CD1c-positive myeloid dendritic cell (primary cell): ENCODE measurements around the gene NXF2.
"Not testable (repeated sequence)": the region's sequence is repeated elsewhere in the genome, so short reads cannot be mapped to it uniquely, and the experiment has no call there.

Experiments
- DNase-seq: peaks from one replicate; pipeline ENCODE4 v3.0.0-alpha.2; 2016; ENCODE audit errors: extremely low spot score

Gene NXF2, protein sequence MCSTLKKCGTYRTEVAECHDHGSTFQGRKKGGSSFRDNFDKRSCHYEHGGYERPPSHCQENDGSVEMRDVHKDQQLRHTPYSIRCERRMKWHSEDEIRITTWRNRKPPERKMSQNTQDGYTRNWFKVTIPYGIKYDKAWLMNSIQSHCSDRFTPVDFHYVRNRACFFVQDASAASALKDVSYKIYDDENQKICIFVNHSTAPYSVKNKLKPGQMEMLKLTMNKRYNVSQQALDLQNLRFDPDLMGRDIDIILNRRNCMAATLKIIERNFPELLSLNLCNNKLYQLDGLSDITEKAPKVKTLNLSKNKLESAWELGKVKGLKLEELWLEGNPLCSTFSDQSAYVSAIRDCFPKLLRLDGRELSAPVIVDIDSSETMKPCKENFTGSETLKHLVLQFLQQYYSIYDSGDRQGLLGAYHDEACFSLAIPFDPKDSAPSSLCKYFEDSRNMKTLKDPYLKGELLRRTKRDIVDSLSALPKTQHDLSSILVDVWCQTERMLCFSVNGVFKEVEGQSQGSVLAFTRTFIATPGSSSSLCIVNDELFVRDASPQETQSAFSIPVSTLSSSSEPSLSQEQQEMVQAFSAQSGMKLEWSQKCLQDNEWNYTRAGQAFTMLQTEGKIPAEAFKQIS

DNA sequence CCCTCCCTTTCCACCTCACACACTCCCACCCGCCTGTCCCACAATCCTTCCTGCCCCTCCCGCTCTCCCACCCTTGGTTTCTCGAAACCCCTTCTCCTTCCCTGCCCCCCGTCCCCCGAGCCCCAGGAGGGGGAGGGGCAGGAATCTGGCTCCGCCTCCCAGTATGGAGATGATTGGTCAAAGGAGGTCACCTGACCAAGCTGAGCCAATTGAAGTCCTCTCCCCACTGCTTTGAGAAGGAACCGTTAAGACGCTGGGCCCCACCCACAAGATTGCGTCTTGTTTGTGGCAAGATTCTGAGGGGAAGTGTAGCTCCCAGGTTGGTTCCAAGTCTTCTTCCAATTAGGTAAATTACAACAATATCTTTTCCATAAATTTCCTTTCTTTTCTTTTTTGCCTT lies at the start of gene NXF2:
Gene NXF2 (plus strand): TSS at position 275 of the 400 bp plus-strand sequence. CDS start 59,912 bp downstream, outside the sequence.
- not testable (repeated sequence) for DNase-seq

DNA sequence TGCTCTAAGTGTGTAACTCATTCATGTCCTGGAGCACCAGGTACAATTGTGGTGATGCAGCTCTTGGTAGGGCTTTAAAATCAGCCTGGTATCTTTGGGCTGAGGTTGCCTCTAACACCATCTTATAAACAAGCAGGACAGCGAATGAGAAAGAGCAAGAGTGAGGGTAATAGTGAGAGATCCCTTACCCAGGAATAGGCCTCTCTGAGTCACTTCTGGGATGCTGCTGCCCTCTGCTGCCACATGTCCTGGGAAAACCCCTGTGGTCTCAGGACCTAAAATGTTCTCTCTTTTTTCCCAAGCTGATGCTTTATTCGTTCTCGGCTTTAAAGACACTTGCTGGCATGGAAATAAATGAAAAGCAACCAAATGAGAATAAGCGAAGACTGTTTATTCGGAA lies 39.0 kb upstream of the NXF2 start:
- DNase-seq, result not testable (repeated sequence)

DNA sequence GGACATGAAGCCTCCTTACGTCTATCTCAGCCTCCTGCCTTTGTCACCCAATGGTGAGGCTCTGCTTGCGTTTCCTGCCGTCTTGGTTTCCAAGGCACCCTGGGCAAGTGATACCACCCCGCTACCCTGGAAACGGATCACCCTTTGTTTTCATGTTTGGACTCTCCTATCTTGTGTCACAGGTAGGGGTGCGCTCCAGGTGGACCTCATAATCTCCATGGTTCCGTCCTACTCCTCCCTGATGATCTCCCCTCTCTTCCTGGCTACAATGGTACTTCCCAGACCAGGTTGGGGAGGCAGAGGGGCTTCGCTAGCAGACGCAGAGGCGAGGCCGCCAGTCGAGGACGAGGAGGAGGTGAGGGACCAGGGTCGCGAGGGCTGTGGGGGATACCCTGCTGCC lies 32.0 kb upstream of the NXF2 start, which contains the start of gene TCP11X1:
Gene TCP11X1 (plus strand): TSS at position 316 of the 400 bp plus-strand sequence.
- not testable (repeated sequence) for DNase-seq

DNA sequence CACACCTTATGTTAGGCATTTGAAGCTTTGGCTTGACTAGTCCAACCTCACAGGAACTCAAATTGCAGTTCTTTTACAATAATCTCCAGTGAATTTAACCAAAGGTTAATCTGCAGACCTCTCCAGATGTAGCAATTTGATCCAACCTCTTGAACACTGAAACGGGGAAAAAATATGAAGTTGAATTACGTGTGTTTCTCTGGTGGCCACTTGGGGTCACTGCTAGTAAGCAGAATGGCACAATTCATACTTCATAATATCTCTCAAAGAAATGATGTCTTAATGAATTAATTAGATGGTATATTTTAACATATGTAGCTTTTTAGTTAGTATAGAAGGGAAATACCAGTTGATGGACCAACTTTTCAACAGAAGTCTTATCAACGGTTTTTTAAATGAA lies 30.5 kb upstream of the NXF2 start:
- not testable (repeated sequence) for DNase-seq

DNA sequence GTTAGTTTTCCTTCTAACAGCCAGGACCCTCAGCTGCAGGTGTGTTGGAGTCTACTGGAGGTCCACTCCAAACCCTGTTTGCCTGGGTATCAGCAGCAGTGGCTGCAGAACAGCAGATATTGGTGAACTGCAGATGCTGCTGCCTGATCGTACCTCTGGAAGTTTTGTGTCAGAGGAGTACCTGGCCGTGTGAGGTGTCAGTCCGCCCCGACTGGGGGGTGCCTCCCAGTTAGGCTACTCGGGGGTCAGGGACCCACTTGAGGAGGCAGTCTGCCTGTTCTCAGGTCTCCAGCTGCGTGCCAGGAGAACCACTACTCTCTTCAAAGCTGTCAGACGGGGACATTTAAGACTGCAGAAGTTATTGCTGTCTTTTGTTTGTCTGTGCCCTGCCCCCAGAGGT lies 11.3 kb upstream of the NXF2 start:
- not testable (repeated sequence) for DNase-seq

DNA sequence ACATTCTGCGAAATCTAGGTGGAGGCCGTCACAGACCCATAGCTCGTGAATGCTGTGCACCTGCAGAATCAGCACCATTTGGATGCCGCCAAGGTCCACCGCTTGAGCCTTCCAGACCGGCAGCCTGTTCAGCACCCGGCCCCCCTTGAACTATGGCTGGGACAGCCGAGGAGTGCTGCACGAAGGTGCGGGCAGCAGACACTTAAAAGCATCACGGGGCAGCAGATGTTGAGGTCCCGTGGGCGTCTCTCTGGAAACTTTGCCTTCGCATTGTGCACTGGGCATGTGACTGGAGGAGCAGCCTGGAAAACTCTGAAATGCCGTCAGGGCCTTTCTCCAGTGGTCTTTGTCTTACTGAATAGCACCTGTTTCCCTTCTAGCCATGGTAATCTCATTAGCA lies 6.7 kb upstream of the NXF2 start:
- not testable (repeated sequence) for DNase-seq

DNA sequence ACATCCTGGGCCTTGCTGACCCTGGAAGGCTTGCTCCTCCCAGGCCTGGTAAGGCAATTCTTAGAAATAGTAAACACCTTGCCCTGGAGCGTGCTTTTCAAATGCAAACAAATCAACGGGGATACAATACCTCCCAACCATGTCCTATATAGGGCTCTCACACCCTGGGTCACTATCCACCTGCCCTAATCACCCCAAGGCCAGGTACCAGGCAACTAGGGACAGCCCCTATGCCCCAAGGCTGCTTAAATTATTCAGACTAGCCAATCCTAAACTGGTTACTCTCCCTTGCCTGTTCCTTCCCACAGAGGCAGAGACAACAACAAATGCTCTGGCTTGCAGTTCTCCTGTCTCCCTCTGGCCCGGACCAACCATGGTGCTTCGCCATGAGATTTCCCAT lies 25.3 kb downstream of the NXF2 start:
- not testable (repeated sequence) for DNase-seq

DNA sequence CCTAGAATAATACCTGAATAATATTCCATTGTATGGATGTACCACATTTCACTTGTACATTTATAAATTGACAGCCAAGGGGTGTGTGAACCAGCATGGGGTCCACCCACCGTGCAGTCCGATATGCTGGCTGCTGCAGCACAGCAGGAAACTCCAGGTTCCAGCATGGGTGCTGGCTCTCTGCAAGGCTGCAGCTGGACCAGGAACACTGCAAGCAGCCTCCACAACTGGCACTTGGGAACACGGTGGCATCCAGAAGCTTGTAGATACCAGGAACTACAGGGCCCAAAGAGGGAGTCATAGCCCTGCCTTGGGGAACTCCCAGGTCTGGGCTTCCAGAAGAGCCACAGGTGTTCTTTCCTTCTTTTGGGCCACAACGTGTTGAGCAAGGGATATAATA lies 91.2 kb downstream of the NXF2 start:
- no peak for DNase-seq

DNA sequence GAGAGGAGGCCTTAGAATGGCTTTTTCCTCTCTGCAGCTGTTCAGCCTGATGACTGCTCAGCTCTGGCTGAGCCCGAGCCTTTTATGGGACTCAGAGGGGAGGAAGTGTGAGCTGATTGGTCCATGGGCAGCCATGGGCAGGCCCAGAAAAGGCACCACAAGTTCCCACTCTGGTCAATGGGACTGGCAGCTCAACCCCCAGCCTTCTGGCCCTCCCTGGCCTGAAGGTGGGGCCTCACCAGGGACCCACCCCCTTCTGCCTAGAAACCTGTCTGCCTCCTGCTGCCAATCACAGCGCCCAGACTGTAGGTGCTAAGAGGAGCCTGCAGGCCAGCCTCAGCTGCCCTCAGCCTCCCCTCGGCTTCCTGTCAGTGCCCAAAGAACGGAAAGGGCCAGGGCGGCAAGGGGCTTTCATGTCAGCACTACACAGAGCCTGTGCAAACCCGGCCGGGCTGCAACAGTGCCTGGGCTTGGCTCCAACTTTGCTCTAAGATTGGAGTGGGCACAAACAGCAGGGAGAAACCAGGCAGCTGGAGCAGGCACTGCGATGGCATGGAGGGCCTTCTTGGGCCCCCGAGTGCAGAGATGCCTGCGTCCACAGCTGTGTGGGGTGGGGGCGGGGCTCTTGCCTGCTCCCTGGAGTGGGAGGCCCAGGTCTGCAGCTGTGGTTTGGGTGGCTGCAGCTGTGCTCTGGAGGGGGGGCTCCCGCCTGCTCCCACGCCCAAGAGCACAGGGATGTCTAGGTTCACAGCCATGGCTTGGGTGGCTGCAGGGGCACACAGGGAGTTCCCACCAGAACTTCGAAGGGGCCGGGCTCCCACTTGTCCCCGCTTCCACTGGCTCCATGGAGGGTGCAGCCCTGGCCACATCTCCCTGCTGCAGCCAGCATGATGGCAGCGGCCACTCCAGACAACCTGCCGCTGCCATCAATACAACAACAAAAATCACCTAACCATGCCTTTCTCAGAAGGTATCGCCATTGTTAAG lies 92.6 kb downstream of the NXF2 start:
- no peak for DNase-seq

DNA sequence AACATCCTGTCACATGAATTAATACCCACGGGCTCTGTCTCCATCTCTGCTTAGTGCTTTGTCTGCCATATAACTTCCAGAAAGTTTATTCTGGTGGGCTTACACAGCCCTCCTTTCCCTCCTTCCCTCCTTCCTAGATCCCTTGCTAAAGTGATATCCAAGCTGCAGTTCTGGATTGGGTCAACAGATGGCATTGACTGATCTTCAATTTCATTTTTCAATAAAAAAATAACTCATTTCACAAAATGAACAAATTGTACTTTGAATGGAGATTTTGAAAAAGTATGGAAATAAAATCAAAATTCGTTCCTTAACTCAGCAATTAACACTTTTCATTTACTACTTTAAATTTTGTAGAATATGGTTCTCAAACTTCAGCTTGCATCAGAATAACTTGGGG lies 94.9 kb downstream of the NXF2 start:
- DNase-seq, result no peak

DNA sequence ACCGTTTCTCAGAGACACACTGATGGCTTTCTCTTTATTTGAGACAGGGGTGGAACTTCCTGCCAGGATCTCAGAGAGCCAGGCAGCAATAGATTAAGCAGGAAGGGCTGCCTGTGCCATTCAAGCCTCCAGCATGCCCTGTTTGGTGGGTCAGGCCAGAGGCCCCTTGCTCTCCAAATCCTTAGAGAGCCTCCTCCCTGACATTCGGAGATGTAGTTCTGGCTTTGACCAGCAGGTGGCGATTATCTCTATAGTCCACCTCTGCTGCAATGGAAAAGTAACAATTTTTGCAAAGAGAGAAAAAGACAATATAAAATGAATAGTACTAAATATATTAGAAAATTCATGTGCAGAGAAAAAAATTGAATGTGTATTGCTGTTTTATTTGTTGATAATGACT lies 98.9 kb downstream of the NXF2 start:
- peak; percentile 51 for DNase-seq
